NB4 (cell line): ENCODE measurements around the gene CYP2B6.

Source experiments
- DNase-seq: peaks from one replicate; pipeline ENCODE4 v3.0.0; 2010; ENCODE audit warnings: low read depth
- H3K4me3 ChIP-seq: one replicate; pipeline ENCODE4 v1.5.1; 2011; ENCODE audit warnings: mild to moderate bottlenecking, low read depth, low read length, moderate library complexity
- MAX ChIP-seq: IDR thresholded peaks from 2 replicates; pipeline ENCODE4 v1.6.1; 2011; ENCODE audit warnings: low read depth, low read length
- MYC ChIP-seq: IDR thresholded peaks from 2 replicates; pipeline ENCODE4 v1.6.1; 2011; ENCODE audit warnings: low read depth, low read length
- POLR2A ChIP-seq: IDR thresholded peaks from 2 replicates; pipeline ENCODE4 v1.6.1; 2011; ENCODE audit warnings: mild to moderate bottlenecking; ENCODE audit not compliant: insufficient read length; ENCODE audit errors: extremely low read depth
- TF ChIP-seq, protein P1 (sequence below): IDR thresholded peaks from one replicate; pipeline ENCODE4 v1.5.1; 2012; ENCODE audit warnings: low read depth, low read length

Gene CYP2B6

GRCh38 chr19:41019346-41019745 is 28.3 kb downstream of the CYP2B6 start:
- H3K4me3 ChIP-seq: no peak overlapping the region
- TF ChIP-seq POLR2A (no peak), MAX (no peak), MYC (no peak)
- TF ChIP-seq, protein P1, sequence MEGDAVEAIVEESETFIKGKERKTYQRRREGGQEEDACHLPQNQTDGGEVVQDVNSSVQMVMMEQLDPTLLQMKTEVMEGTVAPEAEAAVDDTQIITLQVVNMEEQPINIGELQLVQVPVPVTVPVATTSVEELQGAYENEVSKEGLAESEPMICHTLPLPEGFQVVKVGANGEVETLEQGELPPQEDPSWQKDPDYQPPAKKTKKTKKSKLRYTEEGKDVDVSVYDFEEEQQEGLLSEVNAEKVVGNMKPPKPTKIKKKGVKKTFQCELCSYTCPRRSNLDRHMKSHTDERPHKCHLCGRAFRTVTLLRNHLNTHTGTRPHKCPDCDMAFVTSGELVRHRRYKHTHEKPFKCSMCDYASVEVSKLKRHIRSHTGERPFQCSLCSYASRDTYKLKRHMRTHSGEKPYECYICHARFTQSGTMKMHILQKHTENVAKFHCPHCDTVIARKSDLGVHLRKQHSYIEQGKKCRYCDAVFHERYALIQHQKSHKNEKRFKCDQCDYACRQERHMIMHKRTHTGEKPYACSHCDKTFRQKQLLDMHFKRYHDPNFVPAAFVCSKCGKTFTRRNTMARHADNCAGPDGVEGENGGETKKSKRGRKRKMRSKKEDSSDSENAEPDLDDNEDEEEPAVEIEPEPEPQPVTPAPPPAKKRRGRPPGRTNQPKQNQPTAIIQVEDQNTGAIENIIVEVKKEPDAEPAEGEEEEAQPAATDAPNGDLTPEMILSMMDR: no peak
- no peak for DNase-seq

- no peak for DNase-seq
- no peak overlapping the region for H3K4me3 ChIP-seq
- no peak for TF ChIP-seq POLR2A
Observed at GRCh38 chr19:41023193-41023592, 32.1 kb downstream of the CYP2B6 start.

GRCh38 chr19:41025411-41025810 is 34.3 kb downstream of the CYP2B6 start:
- DNase-seq: no peak
- TF ChIP-seq MYC (no peak), MAX (no peak), POLR2A (no peak)
- TF ChIP-seq, protein P1: no peak
- no peak overlapping the region for H3K4me3 ChIP-seq

DNA sequence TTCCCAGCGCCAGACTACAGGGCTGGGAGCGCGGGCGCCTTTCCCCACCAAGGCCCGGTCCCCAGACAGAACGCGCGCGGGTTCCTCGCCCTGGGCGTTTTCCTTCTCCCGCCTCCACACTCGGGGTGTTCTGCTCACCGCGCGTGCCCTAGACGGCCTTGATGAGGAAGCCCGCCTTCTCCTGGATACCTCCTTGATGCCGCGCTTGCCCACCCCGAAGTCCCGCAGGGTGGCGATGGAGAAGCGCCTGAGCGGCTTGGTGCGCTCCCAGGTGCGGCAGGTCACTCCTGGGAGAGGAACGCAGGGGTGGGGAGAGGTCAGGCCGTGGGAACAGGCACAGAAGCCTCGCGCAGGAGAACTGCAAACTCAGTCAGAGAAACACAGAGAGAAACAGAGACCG is 34.8 kb downstream of the CYP2B6 start:
- TF ChIP-seq, protein P1: no peak
- no peak for TF ChIP-seq MAX
- H3K4me3 ChIP-seq: no peak overlapping the region
- no peak for DNase-seq

- H3K4me3 ChIP-seq: no peak overlapping the region
- TF ChIP-seq MYC (no peak), POLR2A (no peak)
- TF ChIP-seq, protein P1: no peak
- no peak for DNase-seq
Observed at GRCh38 chr19:41027273-41027967, 36.3 kb downstream of the CYP2B6 start.

GRCh38 chr19:41029524-41030432 is 38.7 kb downstream of the CYP2B6 start:
- no peak for DNase-seq

More at GRCh38 chr19:41029524-41030432, 38.7 kb downstream of the CYP2B6 start:
- TF ChIP-seq POLR2A (no peak), MYC (no peak), MAX (no peak)
- TF ChIP-seq, protein P1: no peak
- H3K4me3 ChIP-seq: no peak overlapping the region
